Right lung (tissue), 5 donors: Measurements from ENCODE around the gene FHOD1. TPM values are rescaled to one million over a fixed set of nuclear protein-coding genes. Genes with fewer than 3 reads are reported as not detected.

Experiments
- DNase-seq, 2 donors: peaks; one replicate each; pipeline ENCODE4 v3.0.0-alpha.2; 2013
- polyA plus RNA-seq, 5 donors: library from polyadenylated mRNA; unstranded; fragments of 120-200 nt; gene quantifications; one replicate each; pipeline versions ENCODE4 v1.2.1 to v1.2.3, GENCODE V29; 2013; ENCODE audit warnings: inconsistent platforms in 1 of 5, low replicate concordance in 1 of 5; ENCODE audit not compliant: insufficient read length in 5 of 5, insufficient read depth in 1 of 5

FHOD1 gene
- polyA plus RNA-seq, 5 donors, result 134 to 279 (median 182) TPM

DNA sequence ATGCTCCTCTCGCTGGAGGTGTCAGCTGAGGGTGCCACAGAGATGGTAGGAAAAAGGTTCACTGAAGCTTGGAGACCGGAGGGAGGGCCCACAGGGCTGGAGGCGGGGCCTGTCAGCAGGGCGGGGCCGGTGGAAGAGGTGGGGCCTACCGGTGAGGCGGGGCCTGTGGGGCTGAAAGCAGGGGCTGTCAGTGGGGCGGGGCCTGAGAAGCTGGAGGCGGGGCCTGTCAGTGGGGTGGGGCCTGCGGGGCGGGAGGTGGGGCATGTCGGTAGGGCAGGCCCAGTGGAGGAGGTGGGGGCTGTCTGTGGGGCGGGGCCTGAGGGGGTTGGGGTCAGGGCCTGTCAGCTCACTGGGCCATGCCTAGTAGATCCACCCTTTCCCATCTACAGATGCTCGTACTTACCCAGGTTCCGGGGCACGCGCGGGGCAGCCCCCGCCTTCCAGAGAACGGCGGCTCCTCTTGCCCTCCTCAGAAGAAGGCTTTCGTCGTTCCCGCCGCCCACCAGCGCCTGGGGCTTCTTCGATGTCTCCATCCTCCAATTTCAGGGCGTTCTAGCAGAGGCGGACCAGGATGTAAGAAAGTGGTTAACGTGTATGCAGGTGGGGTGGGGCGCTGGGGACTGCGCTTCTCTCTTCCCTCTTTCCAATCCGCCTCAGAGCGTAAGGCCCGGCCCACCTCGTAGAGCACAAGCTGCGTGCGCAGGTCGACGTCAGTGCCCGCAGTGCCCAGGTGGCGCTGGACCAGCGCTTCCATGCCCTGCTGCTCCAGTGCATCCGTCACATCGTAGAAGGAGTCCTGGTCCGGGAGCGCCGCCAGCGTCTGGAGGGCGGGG lies 10.5 kb downstream of the FHOD1 start:
- DNase-seq, result no peak

DNA sequence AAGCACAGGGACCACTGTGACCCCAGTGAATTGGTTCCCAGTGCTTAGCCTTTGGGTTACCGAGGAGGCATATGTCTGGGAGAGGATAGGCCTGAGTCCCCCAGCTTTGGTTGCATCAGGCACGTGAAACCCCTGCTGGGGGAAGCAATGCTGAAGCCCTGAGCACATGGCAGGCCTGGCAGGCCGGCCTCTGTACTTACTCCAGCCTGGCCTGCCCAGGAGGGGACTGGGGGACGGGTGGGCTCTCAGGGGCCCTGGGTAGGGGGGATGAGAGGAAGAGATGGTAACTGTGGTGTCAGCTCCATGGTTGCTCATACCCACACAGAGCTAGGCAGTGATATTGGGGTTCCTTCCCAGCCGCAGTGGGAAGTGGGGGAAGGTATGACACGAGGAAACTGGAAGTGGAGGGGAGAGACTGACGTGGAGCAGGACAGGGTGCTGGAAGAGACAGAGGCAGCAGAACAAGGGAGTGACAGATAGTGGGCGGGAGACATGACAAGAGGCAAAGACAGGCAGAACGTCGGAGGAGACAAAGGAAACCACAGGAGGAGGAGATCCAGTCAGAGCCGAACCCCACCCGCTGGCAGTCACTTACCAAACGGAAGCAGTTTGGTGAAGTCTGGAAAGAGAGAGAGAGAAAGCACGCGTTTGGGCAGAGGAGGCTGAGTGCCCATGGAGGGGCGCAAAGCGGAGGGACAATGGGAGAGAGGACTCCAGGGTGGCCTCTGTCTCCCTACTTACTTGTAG lies 11.3 kb downstream of the FHOD1 start:
- no peak for DNase-seq

DNA sequence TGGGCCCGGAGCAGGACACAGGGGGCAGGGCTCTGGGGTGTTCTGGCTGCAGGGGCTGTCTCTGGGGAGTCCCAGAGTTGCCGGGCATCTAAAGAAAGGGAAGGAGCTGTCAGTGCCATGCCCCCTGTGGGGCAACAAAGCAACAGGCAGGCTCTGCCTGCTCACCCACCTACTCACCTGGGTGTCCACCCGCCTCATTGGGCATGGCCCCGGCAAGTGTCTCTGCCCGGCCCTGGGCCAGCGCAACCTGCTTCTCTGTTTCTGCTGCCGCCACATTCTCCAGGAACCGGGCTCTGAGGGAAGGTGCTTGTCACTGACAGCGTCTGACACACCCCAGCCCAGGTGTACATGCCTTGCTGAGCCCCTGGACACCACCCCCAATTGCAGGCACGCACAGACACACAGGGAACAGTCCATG lies 13.1 kb downstream of the FHOD1 start:
- no peak for DNase-seq

DNA sequence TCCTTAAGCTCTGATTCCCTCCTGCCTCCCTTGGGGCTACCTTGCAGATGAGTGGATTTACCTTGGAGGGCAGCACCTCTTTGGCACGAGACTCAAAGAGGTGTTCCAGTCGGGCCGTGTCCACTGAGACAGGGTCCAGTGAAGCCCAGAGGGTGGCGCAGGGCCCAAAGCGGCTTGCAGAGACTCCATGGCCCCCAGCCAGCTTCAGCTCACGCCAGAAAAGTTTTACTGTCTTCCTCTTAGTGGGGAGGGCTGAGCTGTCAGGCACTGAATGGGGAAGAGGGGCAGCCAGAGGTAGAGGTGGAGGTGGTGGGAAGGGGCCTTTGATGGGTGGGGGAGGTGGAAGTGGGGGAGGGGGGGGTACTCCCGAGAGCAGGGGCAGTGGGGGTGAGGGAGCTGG lies 13.7 kb downstream of the FHOD1 start:
- no peak for DNase-seq

DNA sequence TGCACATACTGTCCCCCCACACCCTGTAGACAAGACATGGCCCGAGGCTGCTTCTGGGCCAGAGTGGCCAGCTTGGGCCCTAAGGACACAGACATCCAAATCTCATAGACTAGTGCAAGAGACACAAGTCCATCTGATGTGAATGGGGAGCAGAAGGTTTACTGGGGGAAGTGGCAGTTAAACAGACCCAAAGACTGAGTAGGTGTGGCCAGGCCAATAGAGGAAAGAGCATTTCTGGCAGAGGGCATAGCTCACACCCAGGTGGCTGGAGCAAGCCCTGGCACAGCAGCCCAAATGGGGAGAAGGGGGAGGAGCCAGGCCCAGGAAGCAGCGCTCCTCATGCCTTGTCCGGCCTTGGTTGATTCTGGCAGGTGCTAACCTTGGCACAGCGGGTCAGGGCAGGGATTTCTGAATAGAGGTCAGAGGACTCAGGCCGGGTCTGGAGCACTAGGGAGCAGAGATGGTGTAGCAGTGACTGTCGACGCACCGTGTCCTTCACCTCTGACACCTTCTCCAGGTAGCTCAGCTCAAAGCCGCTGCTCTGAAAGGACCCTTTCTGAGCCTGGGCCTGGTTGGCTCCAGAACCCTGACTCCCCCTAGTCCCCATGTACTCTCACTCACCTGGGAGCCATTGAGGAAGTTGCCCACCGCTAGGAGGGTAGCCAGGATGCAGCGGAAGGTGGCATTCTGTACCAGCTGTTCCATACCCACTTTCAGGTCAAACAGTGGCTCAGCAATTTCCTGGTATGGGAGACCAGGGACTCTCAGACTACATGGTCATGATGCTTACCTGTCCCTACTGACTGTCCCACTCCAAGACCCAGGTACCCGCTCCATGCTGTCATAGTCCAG lies 16.2 kb downstream of the FHOD1 start:
- no peak for DNase-seq

DNA sequence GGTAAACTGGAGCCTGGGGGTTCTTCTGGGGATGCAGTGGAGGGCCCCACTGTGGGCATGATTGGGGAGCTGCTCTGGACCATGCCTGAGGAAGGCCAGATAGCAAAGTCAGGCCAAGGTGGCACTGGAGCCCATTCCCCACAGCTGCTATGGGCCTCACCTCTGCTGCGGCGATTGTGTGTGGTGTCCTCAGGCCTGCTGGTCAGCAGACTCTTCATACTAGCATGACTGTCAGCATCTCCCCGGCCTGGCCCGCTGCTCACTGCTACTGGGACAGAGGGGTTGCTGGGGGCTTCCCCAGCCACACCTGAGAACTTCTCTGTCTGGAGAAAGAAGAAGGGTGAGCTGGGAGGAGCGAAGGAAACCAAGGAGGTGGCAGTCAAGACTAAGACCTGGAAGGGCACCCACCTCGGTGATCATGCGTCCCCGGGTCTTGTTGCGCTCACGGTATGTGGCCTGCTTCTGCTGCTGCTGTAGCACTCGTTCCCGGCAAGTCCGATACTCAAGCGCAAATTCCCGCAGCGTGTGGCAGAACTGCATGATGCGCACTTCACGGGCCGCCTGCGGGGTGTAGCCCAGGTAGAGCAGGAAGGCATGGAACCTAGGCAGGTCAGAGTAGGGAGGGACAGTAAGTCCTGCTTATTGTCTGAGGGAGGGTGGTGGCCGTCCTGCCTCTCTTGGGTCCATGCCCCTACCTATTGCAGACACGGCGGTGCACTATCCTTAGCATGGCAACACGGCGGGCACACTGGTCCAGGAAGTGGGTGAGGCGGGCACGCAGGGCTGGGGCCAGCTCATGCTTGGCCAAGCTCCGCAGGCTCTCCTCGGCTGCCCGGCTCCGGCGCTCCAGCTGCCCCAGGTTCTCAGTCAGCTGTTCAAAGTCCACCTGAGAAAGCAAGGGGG lies 17.1 kb downstream of the FHOD1 start:
- DNase-seq, result no peak

DNA sequence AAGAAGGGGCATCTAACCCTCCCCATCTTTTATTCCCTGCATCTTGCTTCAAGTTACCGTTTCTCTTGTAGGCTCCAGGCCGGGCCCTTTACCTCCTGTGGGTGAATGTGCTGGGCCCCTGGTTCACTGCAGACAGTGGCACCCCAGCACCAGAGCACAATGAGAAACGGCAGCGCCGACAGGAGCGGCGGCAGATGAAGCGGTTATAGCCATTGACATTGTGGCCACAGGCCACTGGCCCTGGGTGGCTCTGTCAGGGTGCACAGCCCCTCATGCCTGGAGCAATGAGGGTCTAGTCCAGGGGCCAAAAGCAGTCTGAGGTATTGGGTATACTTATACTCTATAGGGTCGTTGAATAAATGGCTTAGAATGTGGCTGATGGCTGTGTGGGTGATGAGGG lies 18.4 kb downstream of the FHOD1 start:
- DNase-seq, result no peak

DNA sequence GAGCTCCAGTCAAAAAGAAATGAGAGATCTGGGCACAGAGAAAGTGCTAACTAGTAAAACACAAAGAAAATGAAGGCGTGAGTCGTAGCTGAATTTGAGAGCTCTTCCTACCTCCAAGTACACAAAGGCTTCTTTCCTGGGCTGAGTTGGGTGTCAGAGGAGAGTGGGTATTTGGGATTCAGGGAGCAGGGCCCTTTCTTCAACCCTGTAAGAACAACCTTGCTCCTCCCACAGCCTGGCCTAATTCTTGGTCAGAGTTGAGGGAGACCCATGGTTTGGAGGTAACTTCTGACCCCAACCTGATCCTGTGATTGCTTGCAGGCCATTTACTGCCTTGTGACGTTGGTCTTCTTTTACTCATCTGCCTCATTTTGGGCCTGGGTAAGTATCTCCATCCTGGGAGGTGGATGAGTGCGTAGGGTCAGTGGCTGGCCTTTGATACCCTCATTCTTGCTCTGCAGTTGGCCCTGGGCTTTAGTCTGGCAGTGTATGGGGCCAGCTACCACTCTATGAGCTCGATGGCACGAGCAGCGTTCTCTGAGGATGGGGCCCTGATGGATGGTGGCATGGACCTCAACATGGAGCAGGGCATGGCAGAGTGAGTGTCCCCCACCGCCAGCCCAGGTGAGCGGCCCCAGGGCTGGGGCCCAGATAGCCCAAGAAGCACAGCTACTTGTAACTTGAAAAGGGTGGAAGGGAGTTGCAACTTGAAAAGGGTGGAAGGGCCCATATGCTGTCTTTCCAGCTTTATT lies 19.1 kb downstream of the FHOD1 start:
- no peak for DNase-seq

DNA sequence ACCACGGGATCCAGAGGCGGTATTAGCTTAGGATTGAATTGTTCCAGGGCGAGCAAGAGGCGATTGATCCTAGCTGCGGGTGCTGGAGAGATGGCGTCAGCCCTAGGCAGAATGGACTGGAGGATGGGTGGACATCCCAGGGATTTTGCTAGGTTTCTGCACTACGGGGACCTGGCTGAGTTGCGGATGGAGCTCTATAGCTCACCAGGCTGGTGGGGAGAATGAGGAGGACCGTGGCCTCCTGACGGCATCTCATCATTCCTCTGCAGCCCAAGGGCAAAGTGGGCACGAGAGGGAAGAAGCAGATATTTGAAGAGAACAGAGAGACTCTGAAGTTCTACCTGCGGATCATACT lies 19.7 kb downstream of the FHOD1 start:
- no peak for DNase-seq

DNA sequence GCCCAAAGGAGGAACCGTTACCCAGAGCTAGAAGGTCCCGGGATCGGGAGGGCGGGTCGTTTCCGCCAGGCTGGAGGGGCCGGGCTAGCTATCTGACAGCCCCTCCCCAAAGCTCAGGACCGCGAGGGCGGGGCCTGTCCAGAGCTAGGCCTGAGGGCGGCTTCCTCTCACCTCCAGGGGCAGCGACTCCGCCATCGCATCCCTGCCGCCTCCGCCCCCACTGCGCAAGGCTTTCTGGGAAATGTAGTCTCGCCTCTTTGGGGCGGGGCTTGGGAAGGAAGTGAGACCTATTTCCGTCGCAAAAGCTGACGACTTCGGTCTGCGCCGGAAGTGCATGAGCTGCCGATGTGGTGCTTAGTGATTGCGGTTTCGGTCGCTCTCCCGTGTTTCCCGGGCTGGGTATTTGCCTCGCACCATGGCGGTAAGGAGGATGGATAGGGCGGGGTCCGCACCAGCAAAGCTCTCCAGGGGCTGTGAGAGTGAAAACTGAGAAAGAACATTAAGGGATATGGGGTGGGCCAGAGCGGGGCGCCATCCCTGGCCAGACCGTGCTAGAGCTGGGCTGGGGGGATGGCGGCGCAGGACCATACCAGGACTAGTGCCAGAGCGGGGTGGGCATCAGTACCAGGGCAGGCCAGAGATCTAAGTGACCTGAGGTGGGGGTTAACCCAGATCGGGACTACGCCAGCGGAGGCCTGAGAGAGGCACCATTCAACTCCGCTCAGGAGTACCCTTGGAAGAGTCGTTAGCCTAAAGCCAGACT lies 20.3 kb downstream of the FHOD1 start, which contains the start of gene TMEM208:
Gene TMEM208 (plus strand): TSS at position 327 of the 763 bp plus-strand sequence. CDS start 89 bp downstream, at position 416.
- DNase-seq, result peak; percentile 98

DNA sequence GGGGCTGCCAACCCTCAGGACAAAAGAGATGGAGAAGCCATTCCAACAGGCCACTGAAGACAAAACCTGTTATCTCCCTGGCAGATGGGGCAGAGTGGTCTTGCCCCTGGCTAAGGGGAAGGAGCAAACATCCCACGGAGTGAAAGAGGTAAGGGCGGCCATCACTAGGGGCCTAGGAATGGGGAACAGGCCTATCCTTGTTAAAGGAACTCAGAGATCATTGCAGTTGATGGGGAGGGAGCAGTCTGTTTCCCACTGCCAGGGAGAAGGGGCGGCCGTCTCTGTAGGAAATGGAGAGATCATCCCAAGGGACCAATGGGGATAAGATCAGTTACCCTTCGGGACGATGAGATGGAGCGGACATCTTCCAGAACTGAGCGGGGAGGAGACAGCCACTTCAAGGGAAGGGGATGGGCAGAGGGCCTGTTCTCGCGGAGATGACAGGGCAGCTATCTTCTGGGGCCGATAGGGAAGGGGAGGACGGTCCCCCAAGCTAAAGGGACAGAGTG lies 20.9 kb downstream of the FHOD1 start:
- DNase-seq, result no peak

DNA sequence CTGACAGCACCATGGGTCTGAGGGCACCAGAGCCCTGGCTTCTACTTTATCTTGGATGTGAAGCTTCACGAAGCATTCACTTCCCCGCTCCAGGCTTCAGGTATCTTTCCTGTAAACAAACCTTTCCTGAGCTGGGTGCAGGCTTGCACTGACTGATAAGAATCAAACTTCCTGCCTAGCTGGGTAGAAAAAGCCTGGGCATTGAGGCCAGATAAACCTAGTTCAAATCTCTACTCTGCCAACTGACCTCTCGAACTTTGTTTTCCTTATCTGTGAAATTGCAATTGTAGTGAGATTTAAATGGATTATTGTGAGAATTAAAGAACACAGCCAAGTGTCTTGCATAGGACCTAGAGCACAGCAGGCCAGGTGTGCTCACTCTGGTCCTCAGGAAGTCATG lies 23.3 kb downstream of the FHOD1 start:
- no peak for DNase-seq

DNA sequence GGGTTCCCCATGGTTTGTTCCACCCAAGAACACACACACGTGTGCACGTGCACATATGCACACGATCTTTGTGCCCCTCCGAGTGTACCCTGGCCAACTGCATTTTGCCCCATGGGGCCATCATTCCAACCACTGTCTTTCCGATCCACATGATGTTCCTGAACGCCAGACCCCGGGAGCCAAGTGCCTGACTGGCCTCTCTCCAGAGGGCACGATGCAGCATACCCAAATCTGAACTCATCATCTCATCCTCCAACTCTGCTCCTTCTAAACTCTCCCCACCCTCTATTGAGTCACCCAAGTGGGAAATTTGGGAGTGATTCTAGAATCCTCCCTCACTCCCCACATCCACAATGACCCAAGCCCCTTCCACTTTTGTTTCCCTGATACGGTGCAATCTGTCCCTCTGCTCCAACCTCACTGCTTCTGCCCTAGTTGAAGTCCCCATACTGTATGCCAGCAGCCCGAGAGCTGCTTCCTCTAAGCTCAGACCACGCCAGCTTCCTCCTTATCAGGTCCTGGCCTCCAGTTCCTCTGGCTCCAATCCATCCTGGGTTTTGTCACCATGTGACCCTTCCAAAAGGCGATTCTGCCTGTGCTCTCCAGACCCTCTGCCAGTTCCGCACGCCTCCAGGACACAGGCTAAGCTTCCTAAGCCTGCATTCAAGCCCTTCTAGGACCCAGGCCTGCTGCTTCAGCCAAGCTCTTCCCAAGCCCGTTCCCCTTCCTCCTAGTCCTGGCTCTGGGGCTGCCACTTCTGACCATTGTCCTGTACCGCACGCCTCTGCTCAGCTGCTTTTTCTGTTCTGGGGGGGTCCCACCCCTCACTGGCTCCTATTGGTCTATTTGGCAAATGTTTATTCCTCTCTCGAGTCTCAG lies 30.4 kb downstream of the FHOD1 start:
- DNase-seq, result peak; percentile 57 to 70

DNA sequence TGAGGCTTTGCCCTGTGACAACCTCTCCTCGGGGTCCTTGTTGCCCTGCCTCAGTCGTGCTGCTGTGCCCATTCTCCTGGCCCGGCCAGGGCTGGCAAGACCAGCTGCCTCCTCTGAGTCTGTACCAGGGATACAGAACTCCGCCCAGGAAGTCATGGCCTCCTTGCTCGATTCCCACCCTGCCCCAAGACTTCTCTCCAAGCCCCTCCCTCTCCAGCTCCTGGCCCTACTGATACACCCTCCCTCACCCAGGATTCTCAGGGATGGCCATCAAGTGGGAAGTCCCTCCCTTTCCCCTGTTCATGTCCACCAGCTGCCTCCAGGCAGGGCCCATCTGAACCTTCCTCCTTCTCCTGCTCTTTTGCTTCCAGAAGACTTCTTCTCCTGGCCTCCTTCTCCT lies 31.6 kb downstream of the FHOD1 start:
- DNase-seq, result no peak

DNA sequence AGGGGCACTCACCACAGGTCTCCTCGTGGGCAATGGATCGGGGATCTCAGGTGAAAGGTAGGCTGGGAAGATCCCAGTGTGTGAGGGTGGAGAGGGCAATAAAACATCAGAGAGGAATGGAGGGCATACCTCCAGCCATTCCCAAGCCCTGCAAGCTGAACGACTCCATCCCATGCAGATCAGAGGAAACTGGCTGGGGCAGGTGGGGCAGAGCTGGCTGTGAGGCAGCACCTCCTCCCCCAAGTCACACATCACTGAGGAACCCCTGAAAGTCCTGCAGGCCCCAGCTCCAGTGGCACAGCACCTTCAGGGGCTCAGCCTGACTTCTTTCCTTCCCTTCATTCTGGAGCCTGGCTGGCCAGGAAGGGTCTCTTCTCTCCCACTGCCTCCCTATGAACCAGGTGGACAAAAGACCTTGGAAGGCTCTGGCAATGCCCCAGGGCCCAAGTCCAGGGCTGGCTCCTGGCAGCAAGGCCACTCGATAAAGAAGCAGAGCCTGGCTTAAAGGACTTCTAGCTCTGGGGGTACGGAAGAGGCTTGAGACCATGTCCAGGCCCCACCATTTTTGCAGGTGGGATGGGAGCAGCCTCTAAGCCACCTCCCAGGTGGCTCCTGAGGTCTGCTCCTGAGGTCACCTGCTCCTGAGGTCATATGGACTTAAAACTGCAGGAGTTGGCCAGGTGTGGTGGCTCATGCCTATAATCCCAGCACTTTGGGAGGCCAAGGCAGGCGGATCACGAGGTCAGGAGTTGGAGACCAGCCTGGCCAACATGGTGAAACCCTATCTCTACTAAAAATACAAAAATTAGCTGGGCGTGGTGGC lies 33.9 kb downstream of the FHOD1 start:
- DNase-seq, result no peak

DNA sequence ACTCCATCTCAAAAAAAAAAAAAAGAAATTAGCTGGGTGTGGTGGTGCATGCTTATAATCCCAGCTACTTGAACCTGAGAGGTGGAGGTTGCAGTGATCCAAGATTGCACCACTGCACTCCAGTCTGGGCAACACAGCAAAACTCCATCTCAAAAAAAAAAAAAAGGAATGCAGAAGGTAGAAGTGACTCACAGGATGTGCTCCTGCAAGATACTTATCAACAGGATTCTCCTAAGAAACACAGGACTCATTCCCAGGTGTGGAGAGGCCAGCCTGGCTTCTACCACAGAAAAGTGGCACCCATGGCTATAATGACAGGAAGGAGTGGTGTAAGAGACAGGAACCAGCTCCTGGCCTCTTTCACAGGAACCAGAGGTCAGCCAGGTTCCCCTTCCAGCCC lies 34.5 kb downstream of the FHOD1 start:
- no peak for DNase-seq

DNA sequence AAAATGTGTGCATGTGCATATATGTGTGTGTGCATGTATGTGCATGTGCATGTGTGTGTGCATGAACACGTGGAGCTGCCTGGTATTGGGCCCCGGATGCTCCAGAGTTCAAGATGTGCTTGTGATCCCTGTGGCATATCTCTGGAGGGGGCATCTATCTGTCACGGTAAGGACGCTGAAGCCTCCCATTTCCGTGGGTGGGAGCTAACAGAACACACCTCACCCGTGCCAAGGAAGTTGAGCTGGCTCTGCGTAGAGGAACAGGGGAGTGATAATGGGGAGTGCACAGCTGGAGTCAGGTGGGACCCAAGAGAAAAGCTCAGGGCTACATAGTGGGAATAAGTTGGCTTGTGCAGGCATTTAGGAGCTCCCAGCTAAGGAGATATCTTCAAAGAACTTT lies 35.6 kb downstream of the FHOD1 start:
- DNase-seq, result no peak
